H9 (cell line): ENCODE data around the gene CER1. TPM values are rescaled to one million over a fixed set of nuclear protein-coding genes. Genes with fewer than 3 reads are reported as not detected.

Experiments
- DNase-seq: peaks from one replicate; pipeline ENCODE4 v3.0.0-alpha.2; 2017
- H2AFZ ChIP-seq: one replicate; pipeline ENCODE4 v1.6.1; 2013; ENCODE audit warnings: mild to moderate bottlenecking, low read length, control low read depth, moderate library complexity
- H2AK5ac ChIP-seq: 2 replicates; pipeline ENCODE4 v1.6.1; 2013; ENCODE audit warnings: low read length, control low read depth, mixed read lengths; ENCODE audit not compliant: insufficient read length
- H2BK120ac ChIP-seq: one replicate; pipeline ENCODE4 v1.6.1; 2013; ENCODE audit warnings: low read depth, mild to moderate bottlenecking, low read length, control low read depth, inconsistent platforms; ENCODE audit not compliant: poor library complexity, severe bottlenecking
- H2BK12ac ChIP-seq: 2 replicates; pipeline ENCODE4 v1.6.1; 2013; ENCODE audit warnings: low read length, control low read depth, mixed read lengths, low read depth; ENCODE audit not compliant: insufficient read length
- H2BK15ac ChIP-seq: 2 replicates; pipeline ENCODE4 v1.6.1; 2013; ENCODE audit warnings: low read depth, low read length, control low read depth
- H2BK20ac ChIP-seq: one replicate; pipeline ENCODE4 v1.6.1; 2013; ENCODE audit warnings: low read depth, mild to moderate bottlenecking, low read length, control low read depth, inconsistent platforms; ENCODE audit not compliant: poor library complexity, severe bottlenecking
- H2BK5ac ChIP-seq: 2 replicates; pipeline ENCODE4 v1.6.1; 2013; ENCODE audit warnings: low read length, control low read depth, mixed read lengths; ENCODE audit not compliant: insufficient read length
- H3K14ac ChIP-seq: 2 replicates; pipeline ENCODE4 v1.6.1; 2013; ENCODE audit warnings: low read length, control low read depth; ENCODE audit not compliant: insufficient read depth
- H3K18ac ChIP-seq: 2 replicates; pipeline ENCODE4 v1.6.1; 2013; ENCODE audit warnings: low read depth, mild to moderate bottlenecking, mixed read lengths, low read length, control low read depth; ENCODE audit not compliant: insufficient read length
- H3K23ac ChIP-seq: 2 replicates; pipeline ENCODE4 v1.6.1; 2013; ENCODE audit warnings: low read length, control low read depth, mixed read lengths, low read depth; ENCODE audit not compliant: insufficient read length
- H3K23me2 ChIP-seq: 2 replicates; pipeline ENCODE4 v1.6.1; 2013; ENCODE audit warnings: low read depth, mild to moderate bottlenecking, mixed read lengths, low read length, control low read depth; ENCODE audit not compliant: insufficient read length, poor library complexity, severe bottlenecking
- H3K27ac ChIP-seq: 2 replicates; pipeline ENCODE4 v1.5.1; 2013; ENCODE audit warnings: low read length, control low read depth, mixed read lengths, low read depth; ENCODE audit not compliant: insufficient read length
- H3K27me3 ChIP-seq: 2 replicates; pipeline ENCODE4 v1.6.1; 2013; ENCODE audit warnings: low read length, control low read depth, inconsistent platforms; ENCODE audit not compliant: insufficient read depth
- H3K4ac ChIP-seq: 2 replicates; pipeline ENCODE4 v1.6.1; 2013; ENCODE audit warnings: low read depth, mild to moderate bottlenecking, control low read depth, inconsistent platforms, low read length, moderate library complexity
- H3K4me1 ChIP-seq: 2 replicates; pipeline ENCODE4 v1.6.1; 2013; ENCODE audit warnings: low read length, control low read depth, inconsistent platforms; ENCODE audit not compliant: insufficient read depth
- H3K4me2 ChIP-seq: 2 replicates; pipeline ENCODE4 v1.6.1; 2013; ENCODE audit warnings: low read length, control low read depth, mixed read lengths; ENCODE audit not compliant: insufficient read length, insufficient read depth
- H3K56ac ChIP-seq: 2 replicates; pipeline ENCODE4 v1.6.1; 2013; ENCODE audit warnings: low read depth, mild to moderate bottlenecking, mixed read lengths, low read length, control low read depth; ENCODE audit not compliant: insufficient read length
- H3K79me1 ChIP-seq: 2 replicates; pipeline ENCODE4 v1.6.1; 2013; ENCODE audit warnings: low read depth, mild to moderate bottlenecking, moderate library complexity, low read length, control low read depth, inconsistent platforms; ENCODE audit not compliant: insufficient read depth, poor library complexity, severe bottlenecking
- H3K79me2 ChIP-seq: 2 replicates; pipeline ENCODE4 v1.6.1; 2013; ENCODE audit warnings: low read length, control low read depth, inconsistent platforms; ENCODE audit not compliant: insufficient read depth
- H3K9ac ChIP-seq: 2 replicates; pipeline ENCODE4 v1.6.1; 2013; ENCODE audit warnings: low read length, control low read depth, mixed read lengths; ENCODE audit not compliant: insufficient read length; ENCODE audit errors: extremely low read depth
- H3K9me3 ChIP-seq: one replicate; pipeline ENCODE4 v1.6.1; 2013; ENCODE audit warnings: low read depth, low read length, inconsistent platforms; ENCODE audit not compliant: control insufficient read depth
- H3T11ph ChIP-seq: one replicate; pipeline ENCODE4 v1.6.1; 2013; ENCODE audit warnings: mild to moderate bottlenecking, low read length, control low read depth, inconsistent platforms
- H4K20me1 ChIP-seq: one replicate; pipeline ENCODE4 v1.6.1; 2013; ENCODE audit not compliant: control insufficient read depth, insufficient read length, insufficient read depth
- H4K5ac ChIP-seq: 2 replicates; pipeline ENCODE4 v1.6.1; 2013; ENCODE audit warnings: low read depth, mild to moderate bottlenecking, mixed read lengths, low read length, control low read depth; ENCODE audit not compliant: insufficient read length
- H4K8ac ChIP-seq: replicated peaks from 2 replicates; pipeline ENCODE4 v1.6.1; 2013; ENCODE audit warnings: low read length, control low read depth, mixed read lengths, low read depth; ENCODE audit not compliant: insufficient read length
- H4K91ac ChIP-seq: 2 replicates; pipeline ENCODE4 v1.6.1; 2013; ENCODE audit warnings: low read depth, mild to moderate bottlenecking, moderate library complexity, mixed read lengths, low read length, control low read depth; ENCODE audit not compliant: insufficient read length
- H3K27ac Mint-ChIP-seq, 3 experiments: 2 replicates in 2 of 3; 3 replicates in 1 of 3; pipeline ENCODE4 v1.8.0; 2020 to 2021; ENCODE audit warnings: mixed read lengths in 3 of 3, mild to moderate bottlenecking in 1 of 3, moderate library complexity in 1 of 3
- H3K27me3 Mint-ChIP-seq: 2 replicates; pipeline ENCODE4 v1.8.0; 2021; ENCODE audit warnings: low read depth, mild to moderate bottlenecking, moderate library complexity, mixed read lengths
- H3K36me3 Mint-ChIP-seq, 3 experiments: 2 replicates in 2 of 3; 3 replicates in 1 of 3; pipeline ENCODE4 v1.8.0; 2020 to 2021; ENCODE audit warnings: low read depth in 3 of 3, mixed read lengths in 3 of 3; ENCODE audit not compliant: insufficient read depth in 1 of 3
- H3K4me1 Mint-ChIP-seq, 2 experiments: 2 replicates each; pipeline ENCODE4 v1.8.0; 2020; ENCODE audit warnings: mixed read lengths in 2 of 2
- H3K4me3 Mint-ChIP-seq, 2 experiments: 2 replicates in 1 of 2; 3 replicates in 1 of 2; pipeline ENCODE4 v1.8.0; 2020 to 2021; ENCODE audit warnings: mild to moderate bottlenecking in 2 of 2, mixed read lengths in 2 of 2, moderate library complexity in 1 of 2
- H3K9me3 Mint-ChIP-seq, 2 experiments: 2 replicates in 1 of 2; 3 replicates in 1 of 2; pipeline ENCODE4 v1.8.0; 2020; ENCODE audit warnings: mild to moderate bottlenecking in 2 of 2, mixed read lengths in 2 of 2, moderate library complexity in 1 of 2
- CTCF ChIP-seq: fragments of 200-600 bp; sonication (generic); conservative IDR thresholded peaks from 3 replicates; pipeline ENCODE4 v1.8.0; 2021; ENCODE audit warnings: antibody characterized with exemption, mild to moderate bottlenecking
- WGBS: extraction: QIAGEN DNeasy Blood & Tissue Kit; methylation state at CpG from one replicate; pipeline ENCODE4 v1.1.7; 2013; ENCODE audit warnings: missing lambda C conversion rate, low lambda C conversion rate, mixed read lengths; ENCODE audit not compliant: insufficient read length; ENCODE audit errors: extremely low coverage; 5-methylcytosine and 5-hydroxymethylcytosine counted together
- total RNA-seq: library from RNA; stranded (reverse); gene quantifications from 2 replicates; pipeline ENCODE4 v1.2.1, GENCODE V29; 2021

Gene CER1
- total RNA-seq, 1 experiment from 2014 or later: 22.3 TPM

GRCh38 chr9:14761584-14761983, 39.1 kb upstream of the CER1 start:
- H3K4me1 ChIP-seq: 0 out of 2 replicates have a peak, but pooled peaks cover 3% of the 10 kb centered on the region
- no peaks in the 10 kb centered on the region for H3K9me3 Mint-ChIP-seq

More at GRCh38 chr9:14761584-14761983, 39.1 kb upstream of the CER1 start:
- Histone ChIP-seq H3K23me2 (no peaks in the 10 kb centered on the region), H3K9me3 (no peaks in the 10 kb centered on the region), H4K91ac (no peak overlapping the region), H4K20me1 (no peaks in the 10 kb centered on the region), H3K4ac (no peak overlapping the region), H2BK12ac (no peak overlapping the region), H3K56ac (no peak overlapping the region), H3K23ac (no peak overlapping the region), H3K27ac (no peak overlapping the region), H4K5ac (no peak overlapping the region), H3K18ac (no peak overlapping the region), H2BK120ac (no peak overlapping the region), H3K9ac (no peak overlapping the region), H3K79me1 (no peaks in the 10 kb centered on the region), H4K8ac (no peak overlapping the region), H2AK5ac (no peak overlapping the region), H3T11ph (no peak overlapping the region), H3K14ac (no peak overlapping the region), H2BK15ac (no peak overlapping the region), H3K4me2 (no peak overlapping the region), H2BK20ac (no peak overlapping the region), H2BK5ac (no peak overlapping the region), H3K27me3 (no peaks in the 10 kb centered on the region), H2AFZ (no peak overlapping the region), H3K79me2 (no peaks in the 10 kb centered on the region; the same call in 1 of the 2 replicates)
- WGBS: no CpG with 5 or more reads among the region's 2 CpGs
- peaks cover 0 to 4% (median 0%) of the 10 kb centered on the region in 3 experiments; a peak in 1 of 7 replicates for H3K36me3 Mint-ChIP-seq
- no peaks in the 10 kb centered on the region for H3K27me3 Mint-ChIP-seq
- no peak overlapping the region for H3K4me3 Mint-ChIP-seq
- no peak for DNase-seq
- no peaks in the 10 kb centered on the region; a peak in 1 of 4 replicates for H3K4me1 Mint-ChIP-seq
- no peak for TF ChIP-seq CTCF
- no peak overlapping the region for H3K27ac Mint-ChIP-seq
